Skeletal muscle tissue (tissue), 4 donors: ENCODE data around the gene INPP5A. TPM values are rescaled to one million over a fixed set of nuclear protein-coding genes. Genes with fewer than 3 reads are reported as not detected.

Source experiments
- H3K27ac ChIP-seq: one replicate; pipeline ENCODE4 v1.7.0; 2013; ENCODE audit warnings: mild to moderate bottlenecking, low read depth, low read length, inconsistent platforms
- H3K27me3 ChIP-seq, 3 donors: one replicate each; pipeline ENCODE4 v1.7.0; 2013; ENCODE audit warnings: low read length in 3 of 3; ENCODE audit not compliant: control insufficient read depth in 3 of 3, insufficient read depth in 3 of 3
- H3K36me3 ChIP-seq, 3 donors: one replicate each; pipeline ENCODE4 v1.7.0; 2013; ENCODE audit warnings: low read length in 3 of 3; ENCODE audit not compliant: control insufficient read depth in 3 of 3, insufficient read depth in 3 of 3
- H3K4me1 ChIP-seq, 3 donors: one replicate each; pipeline ENCODE4 v1.7.0; 2013; ENCODE audit warnings: low read length in 3 of 3, mild to moderate bottlenecking in 3 of 3; ENCODE audit not compliant: control insufficient read depth in 3 of 3, insufficient read depth in 3 of 3
- H3K4me3 ChIP-seq, 3 donors: one replicate each; pipeline ENCODE4 v1.7.0; 2013; ENCODE audit warnings: low read length in 3 of 3
- H3K9ac ChIP-seq, 3 donors: one replicate each; pipeline ENCODE4 v1.7.0; 2013; ENCODE audit warnings: low read length in 3 of 3, mild to moderate bottlenecking in 3 of 3, moderate library complexity in 2 of 3, low read depth in 1 of 3
- H3K9me3 ChIP-seq, 3 donors: one replicate each; pipeline ENCODE4 v1.7.0; 2013; ENCODE audit warnings: low read length in 3 of 3; ENCODE audit not compliant: control insufficient read depth in 3 of 3
- total RNA-seq: library from RNA; depleted of rRNA; stranded (reverse); fragments of >200 nt; gene quantifications from one replicate; pipeline ENCODE4 v1.2.3, GENCODE V29; 2014
- donor health status: Osteomylitis.

The INPP5A gene
- total RNA-seq, 1 donor from 2014 or later, result 50.6 TPM

- Histone ChIP-seq H3K27ac (no peak overlapping the region), H3K27me3 (no peaks in the 10 kb centered on the region), H3K4me3 (no peak overlapping the region), H3K9ac (no peak overlapping the region), H3K9me3 (peaks cover 2% of the 10 kb centered on the region in 3 donors), H3K36me3 (peaks cover 16 to 19% (median 18%) of the 10 kb centered on the region in 3 donors), H3K4me1 (peaks cover 0 to 4% (median 0%) of the 10 kb centered on the region in 3 donors)
Measured at GRCh38 chr10:132658546-132659205, 121.1 kb downstream of the INPP5A start.

- H3K27ac ChIP-seq, result no peak overlapping the region
- no peak overlapping the region for H3K4me3 ChIP-seq
- H3K9me3 ChIP-seq, result peaks cover 2% of the 10 kb centered on the region in 3 donors
- no peaks in the 10 kb centered on the region for H3K27me3 ChIP-seq
- no peak overlapping the region for H3K9ac ChIP-seq
- peaks cover 16 to 19% (median 16%) of the 10 kb centered on the region in 3 donors for H3K36me3 ChIP-seq
- H3K4me1 ChIP-seq, result peaks cover 0 to 4% (median 0%) of the 10 kb centered on the region in 3 donors
Measured at GRCh38 chr10:132659206-132660091, 121.9 kb downstream of the INPP5A start.

GRCh38 chr10:132660385-132660784 lies 122.8 kb downstream of the INPP5A start:
- no peak overlapping the region for H3K4me3 ChIP-seq
- H3K27ac ChIP-seq, result no peak overlapping the region
- peaks cover 2% of the 10 kb centered on the region in 3 donors for H3K9me3 ChIP-seq
- H3K27me3 ChIP-seq, result no peaks in the 10 kb centered on the region
- H3K4me1 ChIP-seq, result no peaks in the 10 kb centered on the region
- H3K36me3 ChIP-seq, result peaks cover 16 to 19% (median 16%) of the 10 kb centered on the region in 3 donors
- no peak overlapping the region for H3K9ac ChIP-seq

GRCh38 chr10:132662186-132662920 lies 124.8 kb downstream of the INPP5A start:
- Histone ChIP-seq H3K9ac (no peak overlapping the region), H3K36me3 (peaks cover 16 to 19% (median 16%) of the 10 kb centered on the region in 3 donors), H3K27ac (no peak overlapping the region), H3K9me3 (peaks cover 2% of the 10 kb centered on the region in 3 donors), H3K4me3 (no peak overlapping the region), H3K4me1 (no peaks in the 10 kb centered on the region), H3K27me3 (no peaks in the 10 kb centered on the region)

GRCh38 chr10:132663666-132664365 lies 126.2 kb downstream of the INPP5A start:
- Histone ChIP-seq H3K9ac (no peak overlapping the region), H3K27ac (no peak overlapping the region), H3K4me1 (no peaks in the 10 kb centered on the region), H3K27me3 (no peaks in the 10 kb centered on the region), H3K9me3 (peaks cover 2% of the 10 kb centered on the region in 3 donors), H3K36me3 (peaks cover 15 to 19% (median 16%) of the 10 kb centered on the region in 3 donors), H3K4me3 (no peak overlapping the region)

GRCh38 chr10:132664407-132664806 lies 126.8 kb downstream of the INPP5A start:
- peaks cover 0 to 3% (median 0%) of the 10 kb centered on the region in 3 donors for H3K4me1 ChIP-seq
- no peak overlapping the region for H3K27ac ChIP-seq
- H3K36me3 ChIP-seq, result peaks cover 9 to 14% (median 12%) of the 10 kb centered on the region in 3 donors
- H3K9ac ChIP-seq, result no peak overlapping the region
- no peaks in the 10 kb centered on the region for H3K27me3 ChIP-seq
- H3K4me3 ChIP-seq, result no peak overlapping the region
- H3K9me3 ChIP-seq, result peaks cover 2% of the 10 kb centered on the region in 3 donors

- no peak overlapping the region for H3K9ac ChIP-seq
Measured at GRCh38 chr10:132664883-132665282, 127.3 kb downstream of the INPP5A start.

GRCh38 chr10:132665946-132666704 lies 128.5 kb downstream of the INPP5A start:
- no peaks in the 10 kb centered on the region for H3K9me3 ChIP-seq
- H3K27ac ChIP-seq, result no peak overlapping the region
- no peaks in the 10 kb centered on the region for H3K27me3 ChIP-seq
- H3K9ac ChIP-seq, result no peak overlapping the region
- H3K36me3 ChIP-seq, result peaks cover 2 to 8% (median 2%) of the 10 kb centered on the region in 3 donors
- no peak overlapping the region for H3K4me3 ChIP-seq
- peaks cover 0 to 6% (median 2%) of the 10 kb centered on the region in 3 donors for H3K4me1 ChIP-seq

More at GRCh38 chr10:132664883-132665282, 127.3 kb downstream of the INPP5A start:
- Histone ChIP-seq H3K27me3 (no peaks in the 10 kb centered on the region), H3K4me3 (no peak overlapping the region), H3K27ac (no peak overlapping the region), H3K9me3 (peaks cover 2% of the 10 kb centered on the region in 3 donors), H3K4me1 (peaks cover 0 to 6% (median 2%) of the 10 kb centered on the region in 3 donors), H3K36me3 (peaks cover 8 to 9% (median 8%) of the 10 kb centered on the region in 3 donors)
